ENCODE results near the gene DCAF15.
"Not testable (repeated sequence)": the region's sequence is repeated elsewhere in the genome, so short reads cannot be mapped to it uniquely, and the experiment has no call there.

Gene DCAF15

DNA sequence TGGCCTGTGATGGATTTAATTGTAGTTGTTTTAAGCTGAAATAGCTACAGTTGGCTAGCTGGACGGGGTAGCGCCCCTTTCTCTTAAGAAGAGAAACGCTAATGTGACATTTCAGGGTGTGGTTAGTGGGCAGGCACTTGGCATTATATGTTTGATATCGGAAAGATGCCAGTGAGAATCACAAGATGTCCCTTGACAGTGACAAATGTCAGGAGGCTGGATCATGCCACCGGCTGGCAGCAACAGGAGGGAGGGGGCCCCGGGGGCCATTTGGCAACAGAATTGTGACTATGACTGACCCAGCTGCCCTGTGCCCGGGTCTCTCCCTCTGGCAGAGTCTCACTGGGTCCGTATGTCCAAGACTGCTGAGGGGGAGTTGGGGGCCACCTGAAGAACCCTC, 4.7 kb downstream of the DCAF15 start:
- DNase-seq (ENCODE audit: low read depth, low spot score), result no peak
- H3K4me3 ChIP-seq (ENCODE audit: low read length), result no peak overlapping the region

DNA sequence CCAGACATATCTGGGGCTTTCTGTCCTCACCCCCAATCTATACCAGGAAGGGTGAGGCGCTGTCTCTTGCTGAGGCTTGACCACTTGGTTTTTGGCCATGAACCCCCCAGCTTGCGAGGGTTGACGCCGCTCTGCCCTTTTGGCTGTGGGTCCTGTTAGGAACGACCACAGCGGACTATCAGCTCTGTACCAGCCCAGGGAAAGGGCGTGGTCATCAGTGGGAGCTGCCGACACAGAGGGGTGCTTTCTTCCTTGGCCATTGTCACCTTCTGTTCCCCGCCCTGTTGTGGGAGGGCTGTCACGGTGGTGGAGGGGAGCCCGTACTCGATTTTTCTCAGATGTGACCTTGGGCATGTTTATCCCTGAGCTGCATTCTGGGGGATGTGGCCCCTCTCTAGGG, 5.7 kb downstream of the DCAF15 start:
- DNase-seq (ENCODE audit: low read depth, low spot score), result no peak
- H3K4me3 ChIP-seq (ENCODE audit: low read length), result no peak overlapping the region

DNA sequence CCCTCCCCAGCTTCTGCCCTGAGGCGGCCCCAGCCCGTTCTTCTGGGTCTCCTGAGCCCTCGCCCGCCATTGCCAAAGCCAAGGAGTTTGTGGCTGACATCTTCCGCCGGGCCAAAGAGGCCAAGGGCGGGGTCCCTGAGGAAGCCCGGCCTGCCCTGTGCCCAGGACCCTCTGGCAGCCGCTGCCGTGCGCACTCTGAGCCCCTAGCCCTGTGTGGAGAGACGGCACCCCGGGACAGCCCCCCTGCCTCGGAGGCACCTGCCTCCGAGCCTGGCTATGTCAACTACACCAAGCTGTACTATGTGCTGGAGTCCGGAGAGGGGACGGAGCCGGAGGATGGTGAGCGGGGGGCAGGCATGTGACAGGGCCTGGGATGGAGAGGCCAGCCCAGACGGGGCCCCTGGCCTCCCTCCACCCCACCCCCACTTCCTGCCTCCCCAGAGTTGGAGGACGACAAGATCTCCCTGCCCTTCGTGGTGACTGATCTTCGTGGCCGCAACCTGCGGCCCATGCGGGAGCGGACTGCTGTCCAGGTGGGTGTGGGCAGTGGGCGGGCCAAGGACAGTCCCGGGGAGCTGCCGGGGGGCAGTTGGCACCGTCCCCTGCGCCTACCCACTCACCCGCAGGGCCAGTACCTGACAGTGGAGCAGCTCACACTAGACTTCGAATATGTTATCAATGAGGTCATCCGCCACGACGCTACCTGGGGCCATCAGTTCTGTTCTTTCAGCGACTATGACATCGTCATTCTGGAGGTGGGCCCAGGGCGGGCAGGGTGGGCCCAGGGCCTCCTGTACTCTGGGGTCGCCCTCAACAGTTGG, 7.0 kb downstream of the DCAF15 start:
- no peak for DNase-seq (ENCODE audit: low read depth, low spot score)
- no peak overlapping the region for H3K4me3 ChIP-seq (ENCODE audit: low read length)

GRCh38 chr19:13959962-13960862, 7.9 kb downstream of the DCAF15 start:
- no peak overlapping the region for H3K4me3 ChIP-seq (ENCODE audit: low read length)
- DNase-seq (ENCODE audit: low read depth, low spot score), result no peak

- no peak overlapping the region for H3K4me3 ChIP-seq (ENCODE audit: low read length)
- no peak for DNase-seq (ENCODE audit: low read depth, low spot score)
Observed at GRCh38 chr19:13960863-13961784, 8.8 kb downstream of the DCAF15 start.

DNA sequence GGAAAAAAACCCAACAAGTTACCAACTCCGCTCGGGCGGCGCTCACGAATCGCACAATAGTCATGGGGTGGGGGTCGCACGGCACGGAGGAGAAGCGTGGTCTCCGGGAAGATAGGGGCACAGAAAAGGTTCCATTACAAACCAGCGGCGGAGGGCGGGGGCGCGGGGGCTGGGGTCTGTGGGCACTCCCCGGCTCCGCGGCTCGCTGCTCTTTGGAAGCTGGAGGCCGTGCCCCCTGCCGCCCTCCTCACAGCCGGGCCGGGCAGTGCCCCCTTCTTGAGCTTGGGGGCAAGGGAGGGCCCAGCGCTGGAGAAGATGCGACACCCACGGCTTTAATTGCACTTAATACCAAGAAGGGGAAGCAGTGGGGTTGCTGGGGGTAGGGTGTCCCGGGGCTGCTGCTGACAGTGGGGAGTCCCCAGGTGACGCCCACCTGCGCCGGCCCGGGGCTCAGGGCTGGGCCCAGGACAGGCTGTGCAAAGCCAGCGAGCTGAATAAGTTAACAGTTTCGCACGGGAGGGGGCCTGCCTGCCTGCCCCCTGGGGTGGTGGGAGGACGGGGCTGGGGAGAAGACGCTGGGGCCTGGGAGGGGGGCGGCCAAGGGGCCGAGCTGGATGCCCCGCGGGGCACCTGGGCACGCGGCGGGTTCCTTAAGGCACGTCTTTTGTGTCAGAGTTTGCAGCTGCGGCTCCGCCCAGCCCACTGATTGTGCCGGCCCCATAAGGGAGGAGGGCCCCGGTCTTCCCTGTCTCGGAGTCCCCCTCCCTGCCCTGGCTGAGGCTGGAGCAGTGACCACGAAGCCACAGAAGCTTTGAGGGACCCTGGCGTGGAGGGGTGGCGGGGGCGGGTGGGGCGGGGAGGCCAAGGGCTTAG, 9.8 kb downstream of the DCAF15 start:
- H3K4me3 ChIP-seq (ENCODE audit: low read length), result no peak overlapping the region
- no peak for DNase-seq (ENCODE audit: low read depth, low spot score)

- no peak overlapping the region for H3K4me3 ChIP-seq (ENCODE audit: low read length)
- DNase-seq (ENCODE audit: low read depth, low spot score), result no peak
Observed at GRCh38 chr19:13962699-13963602, 10.6 kb downstream of the DCAF15 start.

GRCh38 chr19:13963603-13964105, 11.3 kb downstream of the DCAF15 start:
- no peak overlapping the region for H3K4me3 ChIP-seq (ENCODE audit: low read length)
- DNase-seq (ENCODE audit: low read depth, low spot score), result no peak

DNA sequence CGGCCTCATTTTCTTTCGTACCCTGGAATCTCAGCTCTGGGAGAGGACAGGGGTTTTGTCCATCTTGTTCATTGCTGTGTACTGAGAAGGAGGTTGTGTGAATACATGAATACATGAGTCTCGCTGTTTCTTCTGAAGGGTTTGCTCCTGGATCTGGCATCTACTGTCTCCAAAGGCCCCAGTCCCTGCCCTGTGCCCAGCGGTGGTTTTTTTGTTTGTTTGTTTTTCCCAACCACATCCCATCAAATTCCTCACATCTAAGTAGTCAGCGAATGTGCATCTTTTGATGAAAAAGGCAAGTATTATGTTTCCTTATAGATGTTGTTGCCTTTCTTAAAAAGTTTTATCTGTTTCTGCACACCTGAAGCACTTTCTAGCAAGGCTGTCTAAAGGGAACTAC, 12.5 kb downstream of the DCAF15 start:
- DNase-seq (ENCODE audit: low read depth, low spot score), result no peak
- no peak overlapping the region for H3K4me3 ChIP-seq (ENCODE audit: low read length)

- no peak for DNase-seq (ENCODE audit: low read depth, low spot score)
- no peak overlapping the region for H3K4me3 ChIP-seq (ENCODE audit: low read length)
Observed at GRCh38 chr19:13965377-13965896, 13.1 kb downstream of the DCAF15 start.

GRCh38 chr19:13965926-13966683, 13.8 kb downstream of the DCAF15 start:
- H3K4me3 ChIP-seq (ENCODE audit: low read length), result no peak overlapping the region
- no peak for DNase-seq (ENCODE audit: low read depth, low spot score)

- no peak for DNase-seq (ENCODE audit: low read depth, low spot score)
- no peak overlapping the region for H3K4me3 ChIP-seq (ENCODE audit: low read length)
Observed at GRCh38 chr19:13966684-13967128, 14.4 kb downstream of the DCAF15 start.

- H3K4me3 ChIP-seq (ENCODE audit: low read length); DNase-seq (ENCODE audit: low read depth, low spot score): not testable (repeated sequence)
Observed at GRCh38 chr19:13967206-13967605, 14.9 kb downstream of the DCAF15 start.

DNA sequence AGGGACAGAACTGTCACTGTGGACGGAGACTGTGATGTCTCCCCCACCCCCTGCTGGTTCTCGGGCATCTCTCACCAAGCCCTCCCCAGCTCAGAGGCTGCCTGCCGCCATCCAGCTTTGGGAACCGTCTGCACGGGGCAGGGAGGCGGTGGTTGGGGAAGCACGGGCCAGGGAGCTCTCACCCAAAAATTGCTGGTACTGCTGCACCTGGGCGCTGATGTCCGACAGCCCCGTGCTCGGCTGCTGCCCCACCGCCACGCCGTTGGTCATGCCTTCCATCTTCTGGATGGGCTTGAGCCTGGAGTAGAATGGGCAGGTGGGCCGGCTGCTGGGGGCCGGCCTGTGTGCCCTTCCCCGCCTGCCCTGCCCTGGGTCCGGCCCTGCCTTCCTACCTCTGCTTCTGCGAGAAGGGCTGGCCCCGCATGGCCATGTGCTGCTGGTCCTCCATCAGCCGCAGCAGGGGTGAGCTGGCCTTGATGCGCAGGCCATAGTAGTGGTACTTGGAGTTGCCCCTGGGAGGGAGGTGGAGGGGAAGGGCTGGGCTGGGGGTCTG, 16.1 kb downstream of the DCAF15 start:
- no peak for DNase-seq (ENCODE audit: low read depth, low spot score)
- H3K4me3 ChIP-seq (ENCODE audit: low read length), result no peak overlapping the region

- DNase-seq (ENCODE audit: low read depth, low spot score), result no peak
- H3K4me3 ChIP-seq (ENCODE audit: low read length), result no peak overlapping the region
Observed at GRCh38 chr19:13968999-13969398, 16.7 kb downstream of the DCAF15 start.

GRCh38 chr19:13969897-13970296, 17.6 kb downstream of the DCAF15 start:
- no peak for DNase-seq (ENCODE audit: low read depth, low spot score)
- H3K4me3 ChIP-seq (ENCODE audit: low read length), result no peak overlapping the region

Measured in Jurkat, Clone E6-1 (cell line).